Measurements from ENCODE around the gene LPCAT2. TPM values are rescaled to one million over a fixed set of nuclear protein-coding genes. Genes with fewer than 3 reads are reported as not detected.

LPCAT2 gene
- total and polyA plus RNA-seq, 8 donors = 1.7 to 12.8 (median 4.5) TPM

DNA sequence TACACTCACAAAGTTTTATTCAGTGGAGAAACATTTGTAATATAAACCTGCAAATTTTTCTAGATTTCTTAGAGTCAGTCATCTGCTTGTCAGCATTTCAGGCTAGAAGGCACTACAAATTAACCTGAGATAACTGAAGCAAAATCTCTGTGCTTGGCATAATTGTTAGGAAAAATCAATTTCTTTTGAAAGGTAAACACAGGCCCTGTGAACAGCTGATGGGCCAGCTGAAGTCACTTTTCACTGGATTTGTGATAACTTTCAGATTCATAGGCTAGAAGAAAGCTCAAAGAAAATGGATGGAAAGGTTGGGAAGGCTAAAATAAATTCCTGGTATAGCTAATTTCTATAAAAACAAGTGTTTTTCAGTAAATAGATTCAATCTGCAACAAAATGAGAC is 112.9 kb downstream of the LPCAT2 start:
- H3K4me1 ChIP-seq = peaks cover 4 to 12% (median 6%) of the 10 kb centered on the region in 3 donors
- no peaks in the 10 kb centered on the region for H3K36me3 ChIP-seq
- ATAC-seq (peak; percentile 63 to 83 (median 74)), DNase-seq (peak in 1 of 6 donors; percentile 13), FAIRE-seq (no peak)
- no peaks in the 10 kb centered on the region for H3K27me3 ChIP-seq
- H3K9me3 ChIP-seq = no peaks in the 10 kb centered on the region
- intact Hi-C loops (cut with DNase I) = no loop called here
- TF ChIP-seq, protein P1, sequence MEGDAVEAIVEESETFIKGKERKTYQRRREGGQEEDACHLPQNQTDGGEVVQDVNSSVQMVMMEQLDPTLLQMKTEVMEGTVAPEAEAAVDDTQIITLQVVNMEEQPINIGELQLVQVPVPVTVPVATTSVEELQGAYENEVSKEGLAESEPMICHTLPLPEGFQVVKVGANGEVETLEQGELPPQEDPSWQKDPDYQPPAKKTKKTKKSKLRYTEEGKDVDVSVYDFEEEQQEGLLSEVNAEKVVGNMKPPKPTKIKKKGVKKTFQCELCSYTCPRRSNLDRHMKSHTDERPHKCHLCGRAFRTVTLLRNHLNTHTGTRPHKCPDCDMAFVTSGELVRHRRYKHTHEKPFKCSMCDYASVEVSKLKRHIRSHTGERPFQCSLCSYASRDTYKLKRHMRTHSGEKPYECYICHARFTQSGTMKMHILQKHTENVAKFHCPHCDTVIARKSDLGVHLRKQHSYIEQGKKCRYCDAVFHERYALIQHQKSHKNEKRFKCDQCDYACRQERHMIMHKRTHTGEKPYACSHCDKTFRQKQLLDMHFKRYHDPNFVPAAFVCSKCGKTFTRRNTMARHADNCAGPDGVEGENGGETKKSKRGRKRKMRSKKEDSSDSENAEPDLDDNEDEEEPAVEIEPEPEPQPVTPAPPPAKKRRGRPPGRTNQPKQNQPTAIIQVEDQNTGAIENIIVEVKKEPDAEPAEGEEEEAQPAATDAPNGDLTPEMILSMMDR (IDR thresholded peaks at IDR 0.05) = no peak
- no peak overlapping the region for H3K4me3 ChIP-seq
- H3K27ac ChIP-seq = no peak overlapping the region

DNA sequence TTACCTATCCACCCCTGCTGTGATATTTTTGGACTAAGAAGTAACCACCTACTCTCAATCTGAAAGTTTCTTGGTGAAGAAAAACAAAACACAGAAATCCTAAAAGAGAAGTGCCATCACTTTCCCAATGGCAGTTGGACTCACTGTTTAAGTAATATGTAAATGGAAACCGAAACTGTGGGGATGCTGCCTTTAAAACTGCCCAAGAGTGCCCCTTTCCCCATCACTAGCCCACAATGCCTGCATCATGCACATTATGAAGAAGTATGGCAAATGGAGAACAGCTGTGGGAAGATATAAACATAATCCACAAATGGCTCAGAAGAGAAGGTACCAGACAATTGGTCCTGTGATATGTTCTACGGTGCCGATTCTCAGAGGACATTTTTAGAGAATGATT is 113.4 kb downstream of the LPCAT2 start:
- DNase-seq (no peak), ATAC-seq (no peak), FAIRE-seq (no peak)
- no peak overlapping the region for H3K4me3 ChIP-seq
- H3K36me3 ChIP-seq = no peaks in the 10 kb centered on the region
- TF ChIP-seq, protein P1 (IDR thresholded peaks at IDR 0.05) = no peak
- no peak overlapping the region for H3K27ac ChIP-seq
- intact Hi-C loops (cut with DNase I) = no loop called here
- H3K27me3 ChIP-seq = no peaks in the 10 kb centered on the region
- H3K9me3 ChIP-seq = no peaks in the 10 kb centered on the region
- WGBS, 2 donors = 74 to 79% methylated on average over 3 of the region's 3 CpGs
- peaks cover 4 to 12% (median 6%) of the 10 kb centered on the region in 3 donors for H3K4me1 ChIP-seq

DNA sequence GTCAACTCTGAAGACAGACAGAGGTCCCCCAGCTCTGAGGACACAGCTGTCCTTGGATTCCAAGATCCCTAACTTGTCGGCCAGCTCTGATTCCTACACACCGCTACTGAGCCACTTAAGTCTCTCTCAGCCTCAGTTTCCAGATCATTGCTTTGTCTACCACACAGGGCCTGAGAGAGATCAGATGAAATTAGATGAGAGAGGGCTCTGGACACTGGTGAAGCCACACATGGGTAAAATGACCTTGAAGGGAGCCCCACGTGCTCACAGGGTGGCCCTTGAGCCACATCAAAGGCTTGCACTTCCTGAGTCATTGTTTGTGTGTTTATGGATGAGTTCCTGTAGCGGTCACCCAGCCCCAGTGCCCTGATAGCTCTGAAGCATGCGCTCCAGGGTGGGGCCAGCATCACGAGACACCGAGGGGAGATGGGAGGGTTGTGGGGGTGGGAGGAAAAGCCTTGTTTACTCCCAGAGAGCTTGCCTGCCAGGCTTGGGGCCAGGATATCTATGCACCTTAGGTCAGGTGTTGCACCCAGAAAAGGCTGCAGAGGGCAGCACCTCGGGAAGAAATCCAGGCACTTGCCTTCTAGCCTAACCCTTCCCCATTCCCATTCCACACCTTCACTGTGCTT is 114.2 kb downstream of the LPCAT2 start:
- Histone ChIP-seq H3K27me3 (no peaks in the 10 kb centered on the region), H3K4me1 (peaks cover 4 to 12% (median 6%) of the 10 kb centered on the region in 3 donors), H3K36me3 (no peaks in the 10 kb centered on the region), H3K4me3 (no peak overlapping the region), H3K27ac (no peak overlapping the region), H3K9me3 (no peaks in the 10 kb centered on the region)
- intact Hi-C loops (cut with DNase I) = no loop called here
- TF ChIP-seq, protein P1 (IDR thresholded peaks at IDR 0.05) = no peak
- FAIRE-seq = no peak
- ATAC-seq = peak in 3 of 4 donors; percentile 48 to 67 (median 59)
- no peak for DNase-seq
- WGBS, 2 donors = 42 to 46% methylated on average over 8 of the region's 8 CpGs

DNA sequence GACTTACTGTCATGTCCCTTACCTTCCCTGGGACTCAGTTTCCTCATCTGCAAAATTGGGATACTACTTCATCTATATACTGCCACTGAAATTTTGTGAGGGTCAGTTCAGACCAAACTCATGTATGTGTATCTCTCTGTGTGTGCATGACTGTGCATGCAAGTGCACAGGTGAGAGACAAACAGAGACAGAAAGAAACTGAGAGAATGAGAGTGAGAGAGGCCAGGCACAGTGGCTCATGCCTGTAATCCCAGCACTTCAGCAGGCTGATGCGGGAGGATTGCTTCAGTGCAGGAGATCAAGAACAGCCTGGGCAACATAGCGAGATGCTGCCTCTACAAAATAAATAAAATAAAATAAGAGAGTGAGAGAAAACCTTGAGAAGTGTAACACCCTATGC is 114.8 kb downstream of the LPCAT2 start:
- FAIRE-seq (no peak), DNase-seq (no peak), ATAC-seq (no peak)
- Histone ChIP-seq H3K27me3 (no peaks in the 10 kb centered on the region), H3K36me3 (no peaks in the 10 kb centered on the region), H3K27ac (no peak overlapping the region), H3K4me3 (no peak overlapping the region), H3K4me1 (peaks cover 4 to 12% (median 6%) of the 10 kb centered on the region in 3 donors), H3K9me3 (no peaks in the 10 kb centered on the region)
- TF ChIP-seq, protein P1 (IDR thresholded peaks at IDR 0.05) = no peak
- 79 to 84% methylated on average over 2 of the region's 2 CpGs for WGBS, 2 donors
- intact Hi-C loops (cut with DNase I) = no loop called here

DNA sequence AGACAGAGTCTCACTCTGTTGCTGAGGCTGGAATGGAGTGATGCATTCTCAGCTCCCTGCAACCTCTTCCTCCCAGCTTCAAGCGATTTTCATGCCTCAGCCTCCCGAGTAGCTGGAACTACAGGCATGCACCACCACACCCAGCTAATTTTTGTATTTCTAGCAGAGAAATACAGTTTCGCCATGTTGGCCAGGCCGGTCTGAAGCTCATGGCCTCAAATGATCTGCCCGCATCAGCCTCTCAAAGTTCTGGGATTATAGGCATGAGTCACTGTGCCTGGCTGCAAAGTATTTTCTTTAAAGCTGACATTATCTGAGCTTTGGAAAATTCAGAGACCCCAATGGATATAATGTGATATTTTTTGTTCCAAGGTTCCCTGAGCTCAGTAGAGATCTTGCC is 115.8 kb downstream of the LPCAT2 start:
- Histone ChIP-seq H3K27ac (no peak overlapping the region), H3K36me3 (no peaks in the 10 kb centered on the region), H3K4me3 (no peak overlapping the region), H3K27me3 (no peaks in the 10 kb centered on the region), H3K9me3 (no peaks in the 10 kb centered on the region), H3K4me1 (peaks cover 4 to 12% (median 6%) of the 10 kb centered on the region in 3 donors)
- intact Hi-C loops (cut with DNase I) = no loop called here
- ATAC-seq = no peak
- no peak for FAIRE-seq
- WGBS, 2 donors = 86 to 93% methylated on average over 5 of the region's 5 CpGs
- TF ChIP-seq, protein P1 (IDR thresholded peaks at IDR 0.05) = no peak
- no peak for DNase-seq

All from pancreas (tissue), 10 donors.